GM10266 (cell line): ENCODE measurements around the gene NTRK2.

Source experiments
- DNase-seq: peaks from one replicate; pipeline ENCODE4 v3.0.0; 2012; ENCODE audit errors: extremely low spot score
- CTCF ChIP-seq: IDR thresholded peaks from 2 replicates; pipeline ENCODE4 v1.5.1; 2012; ENCODE audit warnings: mild to moderate bottlenecking, low read depth; ENCODE audit not compliant: control insufficient read depth, insufficient read depth; ENCODE audit errors: missing control alignments

NTRK2 gene

DNA sequence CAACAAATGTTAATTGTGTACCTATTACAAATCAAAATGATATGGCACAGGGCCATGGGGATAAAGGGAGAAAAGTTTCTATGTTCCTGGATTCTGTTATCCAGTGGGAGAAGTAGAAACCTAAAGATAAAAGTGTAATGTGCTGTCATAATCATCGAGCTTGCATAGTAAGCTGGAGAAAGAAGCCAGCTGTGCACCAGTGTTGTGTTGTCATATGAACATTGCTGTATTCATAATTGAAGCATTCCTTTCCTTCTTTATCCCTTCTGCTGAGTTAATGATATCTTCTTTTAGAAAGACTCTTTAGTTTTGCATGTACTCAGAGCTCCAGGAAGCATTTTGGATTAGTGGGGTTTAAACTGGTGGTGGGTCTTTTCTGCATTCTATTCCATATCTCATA lies 39.5 kb downstream of the NTRK2 start:
- TF ChIP-seq CTCF: no peak
- no peak for DNase-seq

GRCh38 chr9:84710701-84711397 lies 41.3 kb downstream of the NTRK2 start:
- TF ChIP-seq CTCF: no peak
- DNase-seq: no peak

- no peak for TF ChIP-seq CTCF
- no peak for DNase-seq
Measured at GRCh38 chr9:84711398-84711777, 41.9 kb downstream of the NTRK2 start.

- no peak for DNase-seq
- no peak for TF ChIP-seq CTCF
Measured at GRCh38 chr9:84711936-84712335, 42.4 kb downstream of the NTRK2 start.

DNA sequence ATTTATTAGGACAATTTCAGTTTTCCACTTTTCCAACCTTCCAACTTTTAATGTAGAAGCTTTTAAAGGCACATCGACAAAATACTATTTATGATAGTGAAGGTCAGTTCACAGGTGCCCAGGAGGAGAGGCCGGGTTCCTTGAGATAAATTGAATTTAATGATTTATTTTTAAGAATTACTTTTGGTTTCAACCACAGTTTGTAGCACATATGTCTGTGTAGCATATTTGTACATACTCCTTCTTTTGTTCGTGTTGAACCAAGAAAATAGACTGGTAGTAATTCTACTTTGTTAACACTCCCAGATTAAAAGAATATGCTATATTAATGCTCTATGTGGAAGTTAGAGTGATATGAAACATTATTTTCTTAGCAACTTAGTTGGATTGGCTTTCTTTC lies 46.7 kb downstream of the NTRK2 start:
- no peak for TF ChIP-seq CTCF
- no peak for DNase-seq

GRCh38 chr9:84718476-84718875 lies 48.9 kb downstream of the NTRK2 start:
- TF ChIP-seq CTCF: no peak
- DNase-seq: no peak

- no peak for DNase-seq
- TF ChIP-seq CTCF: no peak
Measured at GRCh38 chr9:84722388-84722989, 53.0 kb downstream of the NTRK2 start.
